Fibroblast of lung (primary cell): Measurements from ENCODE around the gene NME1.

ENCODE experiments used
- EZH2 ChIP-seq: IDR thresholded peaks from 2 replicates; pipeline ENCODE4 v1.5.1; 2012; ENCODE audit warnings: low read length, control low read depth, mild to moderate bottlenecking; ENCODE audit errors: missing control alignments
- TF ChIP-seq, protein P1 (sequence below), 2 donors: IDR thresholded peaks in 1 of 2; conservative IDR thresholded peaks in 1 of 2; 1 replicate in 1 of 2; 2 replicates in 1 of 2; pipeline ENCODE4 v1.5.1; 2011 to 2012; ENCODE audit warnings: low read length in 2 of 2, control low read depth in 1 of 2, inconsistent platforms in 1 of 2, low read depth in 1 of 2, mild to moderate bottlenecking in 1 of 2

DNA sequence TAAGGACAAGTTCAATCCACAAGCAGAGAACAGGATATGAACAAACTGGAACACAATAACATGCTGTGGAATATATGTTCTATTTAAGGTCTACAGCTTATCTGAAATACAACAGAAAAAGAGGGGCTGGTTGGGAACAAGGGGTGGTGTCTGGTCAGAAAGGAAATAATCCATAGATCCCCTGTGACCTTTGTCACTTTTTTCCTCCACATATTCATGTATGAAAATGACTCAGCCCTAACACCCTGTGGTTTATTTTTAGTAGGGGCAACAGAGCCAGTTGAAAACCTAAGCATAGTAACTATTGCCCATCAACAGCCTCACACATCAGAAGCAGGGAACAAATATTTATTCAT lies 20.4 kb upstream of the NME1 start:
- TF ChIP-seq, protein P1, sequence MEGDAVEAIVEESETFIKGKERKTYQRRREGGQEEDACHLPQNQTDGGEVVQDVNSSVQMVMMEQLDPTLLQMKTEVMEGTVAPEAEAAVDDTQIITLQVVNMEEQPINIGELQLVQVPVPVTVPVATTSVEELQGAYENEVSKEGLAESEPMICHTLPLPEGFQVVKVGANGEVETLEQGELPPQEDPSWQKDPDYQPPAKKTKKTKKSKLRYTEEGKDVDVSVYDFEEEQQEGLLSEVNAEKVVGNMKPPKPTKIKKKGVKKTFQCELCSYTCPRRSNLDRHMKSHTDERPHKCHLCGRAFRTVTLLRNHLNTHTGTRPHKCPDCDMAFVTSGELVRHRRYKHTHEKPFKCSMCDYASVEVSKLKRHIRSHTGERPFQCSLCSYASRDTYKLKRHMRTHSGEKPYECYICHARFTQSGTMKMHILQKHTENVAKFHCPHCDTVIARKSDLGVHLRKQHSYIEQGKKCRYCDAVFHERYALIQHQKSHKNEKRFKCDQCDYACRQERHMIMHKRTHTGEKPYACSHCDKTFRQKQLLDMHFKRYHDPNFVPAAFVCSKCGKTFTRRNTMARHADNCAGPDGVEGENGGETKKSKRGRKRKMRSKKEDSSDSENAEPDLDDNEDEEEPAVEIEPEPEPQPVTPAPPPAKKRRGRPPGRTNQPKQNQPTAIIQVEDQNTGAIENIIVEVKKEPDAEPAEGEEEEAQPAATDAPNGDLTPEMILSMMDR (conservative IDR thresholded peaks at IDR 0.05 in 1 of 2, IDR thresholded peaks at IDR 0.05 in 1 of 2; ENCODE audit: low read depth in 1 of 2, low read length in 2 of 2) = no peak
- TF ChIP-seq EZH2 = no peak
